Effector memory CD4-positive, alpha-beta T cell (primary cell): Measurements from ENCODE around the gene PTGES3L.
"Not testable (repeated sequence)": the region's sequence is repeated elsewhere in the genome, so short reads cannot be mapped to it uniquely, and the experiment has no call there.

Experiments used
- DNase-seq, 3 donors: peaks; one replicate each; pipeline ENCODE4 v3.0.0-alpha.2; 2020
- H3K27ac ChIP-seq: 2 replicates; pipeline ENCODE4 v1.7.0; 2013; ENCODE audit warnings: mild to moderate bottlenecking, low read length, moderate library complexity; ENCODE audit not compliant: insufficient read depth, poor library complexity, severe bottlenecking
- H3K27me3 ChIP-seq: replicated peaks from 2 replicates; pipeline ENCODE4 v1.7.0; 2013; ENCODE audit warnings: mild to moderate bottlenecking, low read length; ENCODE audit not compliant: insufficient read depth, control insufficient read depth, poor library complexity, severe bottlenecking
- H3K36me3 ChIP-seq: 2 replicates; pipeline ENCODE4 v1.7.0; 2013; ENCODE audit warnings: mild to moderate bottlenecking, low read length, moderate library complexity; ENCODE audit not compliant: control insufficient read depth, insufficient read depth
- H3K4me1 ChIP-seq: 2 replicates; pipeline ENCODE4 v1.7.0; 2013; ENCODE audit warnings: low read length, mild to moderate bottlenecking; ENCODE audit not compliant: control insufficient read depth, insufficient read depth, poor library complexity, severe bottlenecking
- H3K4me3 ChIP-seq: 2 replicates; pipeline ENCODE4 v1.7.0; 2013; ENCODE audit warnings: low read length, low read depth, mild to moderate bottlenecking; ENCODE audit not compliant: insufficient read depth, poor library complexity, severe bottlenecking
- H3K9me3 ChIP-seq: 2 replicates; pipeline ENCODE4 v1.7.0; 2013; ENCODE audit warnings: mild to moderate bottlenecking, low read length, moderate library complexity; ENCODE audit not compliant: control insufficient read depth

PTGES3L gene

GRCh38 chr17:42997390-42997983 lies 17.6 kb upstream of the PTGES3L start:
- DNase-seq = no peak
- Histone ChIP-seq H3K36me3 (peaks cover 32% of the 10 kb centered on the region), H3K27ac (no peak overlapping the region), H3K4me1 (peaks cover 10% of the 10 kb centered on the region), H3K4me3 (no peak overlapping the region), H3K9me3 (no peaks in the 10 kb centered on the region), H3K27me3 (no peaks in the 10 kb centered on the region)

DNA sequence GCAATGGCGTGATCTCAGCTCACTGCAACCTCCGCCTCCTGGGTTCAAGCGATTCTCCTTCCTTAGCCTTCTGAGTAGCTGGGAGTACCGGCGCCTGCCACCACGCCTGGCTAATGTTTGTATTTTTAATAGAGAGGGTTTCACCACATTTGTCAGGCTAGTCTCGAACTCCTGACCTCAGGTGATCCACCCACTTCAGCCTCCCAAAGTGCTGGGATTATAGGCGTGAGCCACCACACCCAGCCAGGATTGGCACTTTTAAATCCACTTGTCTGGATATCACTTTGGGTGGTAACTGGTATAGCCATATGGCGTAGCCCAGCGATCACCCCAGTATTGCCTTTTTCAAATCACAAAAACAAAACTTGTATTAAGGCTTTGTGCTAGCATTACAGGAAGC lies 14.0 kb upstream of the PTGES3L start:
- H3K9me3 ChIP-seq, H3K27me3 ChIP-seq, H3K4me1 ChIP-seq, H3K4me3 ChIP-seq, H3K27ac ChIP-seq, DNase-seq: not testable (repeated sequence)
- peaks cover 40% of the 10 kb centered on the region for H3K36me3 ChIP-seq

DNA sequence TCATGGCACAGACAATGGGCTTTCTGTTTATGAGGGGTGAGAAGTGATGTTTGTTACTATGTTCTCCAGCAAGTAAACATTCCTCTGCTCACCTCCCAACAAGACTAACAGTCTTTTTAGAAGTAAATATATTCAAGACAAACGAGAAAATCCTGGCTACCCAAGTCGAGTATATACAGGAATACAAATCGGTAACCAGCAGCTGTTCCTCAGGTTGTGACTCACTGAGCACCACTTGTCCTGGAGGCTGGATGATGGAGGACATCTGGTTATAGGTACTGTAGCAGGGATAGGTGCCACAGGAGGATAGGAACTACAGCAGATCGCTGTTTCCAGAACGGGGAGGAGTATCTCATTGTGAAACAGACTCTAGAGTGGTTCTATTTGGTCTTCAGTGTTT lies 13.0 kb upstream of the PTGES3L start:
- H3K9me3 ChIP-seq = no peaks in the 10 kb centered on the region
- no peak overlapping the region for H3K27ac ChIP-seq
- H3K27me3 ChIP-seq = no peaks in the 10 kb centered on the region
- no peak overlapping the region for H3K4me3 ChIP-seq
- no peak for DNase-seq
- peaks cover 2% of the 10 kb centered on the region for H3K4me1 ChIP-seq
- H3K36me3 ChIP-seq = peaks cover 49% of the 10 kb centered on the region

DNA sequence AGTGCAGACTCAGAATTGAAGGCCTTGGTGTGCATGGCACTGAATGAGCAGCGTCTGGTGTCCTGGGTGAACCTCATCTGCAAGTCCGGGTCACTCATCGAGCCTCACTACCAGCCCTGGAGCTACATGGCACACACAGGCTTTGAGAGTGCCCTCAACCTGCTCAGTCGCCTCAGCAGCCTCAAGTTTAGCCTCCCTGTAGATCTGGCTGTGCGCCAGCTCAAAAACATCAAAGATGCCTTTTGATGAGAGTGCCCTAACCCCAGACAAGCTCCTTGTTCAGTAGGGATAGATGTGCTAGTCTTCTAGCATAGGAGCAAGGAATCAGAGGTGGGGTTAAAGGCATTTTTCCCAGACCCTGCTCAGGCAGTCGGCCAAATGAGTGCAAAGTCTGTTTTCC lies 11.6 kb upstream of the PTGES3L start:
- Histone ChIP-seq H3K36me3 (peaks cover 61% of the 10 kb centered on the region), H3K27me3 (no peaks in the 10 kb centered on the region), H3K4me3 (no peak overlapping the region), H3K9me3 (no peaks in the 10 kb centered on the region), H3K27ac (no peak overlapping the region), H3K4me1 (no peaks in the 10 kb centered on the region)
- DNase-seq = no peak

GRCh38 chr17:42989726-42990652 lies 10.1 kb upstream of the PTGES3L start:
- DNase-seq = no peak
- Histone ChIP-seq H3K27me3 (no peaks in the 10 kb centered on the region), H3K9me3 (no peaks in the 10 kb centered on the region), H3K27ac (no peak overlapping the region), H3K36me3 (peaks cover 69% of the 10 kb centered on the region), H3K4me1 (no peaks in the 10 kb centered on the region), H3K4me3 (no peak overlapping the region)

GRCh38 chr17:42989141-42989540 lies 9.3 kb upstream of the PTGES3L start:
- H3K9me3 ChIP-seq = no peaks in the 10 kb centered on the region
- no peaks in the 10 kb centered on the region for H3K27me3 ChIP-seq
- H3K4me3 ChIP-seq = no peak overlapping the region
- no peak overlapping the region for H3K27ac ChIP-seq
- H3K36me3 ChIP-seq = peaks cover 70% of the 10 kb centered on the region
- no peaks in the 10 kb centered on the region for H3K4me1 ChIP-seq
- DNase-seq = no peak

DNA sequence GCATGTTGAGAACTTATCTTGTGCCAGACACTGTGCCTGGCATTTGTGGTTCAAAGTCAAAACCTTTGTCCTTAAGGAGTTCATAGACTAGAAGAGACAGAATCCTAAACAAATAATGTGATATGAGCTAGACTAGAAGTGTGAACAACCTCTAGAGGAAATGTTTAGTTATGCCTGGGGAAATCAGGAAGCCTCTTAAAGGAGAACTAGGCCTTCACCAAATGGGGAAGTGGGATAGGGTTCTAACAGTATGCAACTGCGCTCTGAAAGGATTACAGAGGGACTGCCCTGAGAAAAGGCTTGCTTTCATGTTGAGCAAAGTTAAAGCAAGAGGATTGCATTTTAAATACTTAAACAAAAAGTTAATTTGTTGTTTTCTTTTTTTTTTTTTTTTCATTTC lies 5.3 kb upstream of the PTGES3L start:
- H3K4me1 ChIP-seq = peaks cover 9% of the 10 kb centered on the region
- no peak overlapping the region for H3K27ac ChIP-seq
- H3K27me3 ChIP-seq = no peaks in the 10 kb centered on the region
- no peaks in the 10 kb centered on the region for H3K9me3 ChIP-seq
- peaks cover 42% of the 10 kb centered on the region for H3K36me3 ChIP-seq
- DNase-seq = no peak
- H3K4me3 ChIP-seq = no peak overlapping the region

GRCh38 chr17:42982266-42982665 lies 2.4 kb upstream of the PTGES3L start:
- peaks cover 13% of the 10 kb centered on the region for H3K4me1 ChIP-seq
- DNase-seq = no peak
- H3K36me3 ChIP-seq = peaks cover 15% of the 10 kb centered on the region
- no peaks in the 10 kb centered on the region for H3K9me3 ChIP-seq
- no peaks in the 10 kb centered on the region for H3K27me3 ChIP-seq
- H3K4me3 ChIP-seq = no peak overlapping the region
- H3K27ac ChIP-seq = no peak overlapping the region

GRCh38 chr17:42980766-42981397 lies 1.0 kb upstream of the PTGES3L start:
- DNase-seq = peak in 2 of 3 donors; percentile 11 to 49
- no peaks in the 10 kb centered on the region for H3K27me3 ChIP-seq
- H3K4me1 ChIP-seq = peaks cover 13% of the 10 kb centered on the region

DNA sequence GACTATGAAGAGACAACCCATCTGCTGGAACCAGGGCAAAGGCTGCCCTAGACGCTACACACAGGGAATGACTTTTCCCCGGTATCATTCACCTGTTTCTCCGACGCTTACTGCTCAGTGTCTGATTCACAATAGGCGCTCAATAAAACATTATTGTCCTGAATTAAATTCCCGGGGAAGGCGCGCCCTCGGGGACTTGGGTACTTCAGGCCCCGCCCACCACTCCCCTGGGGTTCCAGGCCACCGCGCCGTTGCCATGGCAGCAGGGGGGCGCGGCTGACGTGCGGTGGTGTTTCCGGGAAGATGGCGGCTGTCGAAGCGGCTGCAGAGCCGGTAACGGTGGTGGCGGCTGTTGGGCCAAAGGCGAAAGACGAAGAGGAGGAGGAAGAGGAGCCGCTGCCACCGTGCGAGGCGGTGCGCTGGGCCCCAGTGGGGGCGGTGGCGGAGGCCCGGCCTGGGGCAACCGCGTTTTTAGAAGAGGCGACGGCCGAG lies 440 bp upstream of the PTGES3L start, which contains the start of gene RUNDC1:
Gene RUNDC1 (plus strand): TSS at position 292 of the 492 bp plus-strand sequence. CDS start 12 bp downstream, at position 304.
- peak; percentile 82 to 88 (median 84) for DNase-seq
- peaks cover 13% of the 10 kb centered on the region for H3K4me1 ChIP-seq
- H3K27ac ChIP-seq = peak within 1 kb of the TSS; percentile 78
- H3K27me3 ChIP-seq = no peaks in the 10 kb centered on the region
- peaks cover 4% of the 10 kb centered on the region for H3K36me3 ChIP-seq
- H3K9me3 ChIP-seq = no peaks in the 10 kb centered on the region
- H3K4me3 ChIP-seq = peak within 1 kb of the TSS; percentile 89

More at GRCh38 chr17:42980766-42981397, 1.0 kb upstream of the PTGES3L start:
- H3K36me3 ChIP-seq = peaks cover 9% of the 10 kb centered on the region
- H3K4me3 ChIP-seq = peak overlapping the region; percentile 89
- no peaks in the 10 kb centered on the region for H3K9me3 ChIP-seq
- peak overlapping the region; percentile 78 for H3K27ac ChIP-seq
